Activated B cell treated with CpG ODN at 0.5 μM for 24 hours (primary cell): Measurements from ENCODE around the gene IFFO2. TPM values are rescaled to one million over a fixed set of nuclear protein-coding genes. Genes with fewer than 3 reads are reported as not detected.
"Not testable (repeated sequence)": the region's sequence is repeated elsewhere in the genome, so short reads cannot be mapped to it uniquely, and the experiment has no call there.

ENCODE experiments used
- ATAC-seq: fragments of 200-7000 bp; cut with Tn5 transposase; one replicate; pipeline ENCODE4 v1.10.0; 2021; ENCODE audit warnings: low read depth, mild to moderate bottlenecking, moderate library complexity
- CTCF ChIA-PET: fragments of 350-600 bp; sonication (Branson Sonifier 250); formaldehyde crosslinking; loops from one replicate; lab custom pipeline; 2021; ENCODE audit warnings: antibody characterized with exemption; lab: Charles Lee
- POLR2A ChIA-PET: fragments of 350-600 bp; sonication (Branson Sonifier 250); formaldehyde crosslinking; loops from one replicate; lab custom pipeline; 2021; ENCODE audit warnings: antibody characterized with exemption; lab: Charles Lee
- DNase-seq: peaks from one replicate; pipeline ENCODE4 v3.0.0; 2022
- H3K27ac Mint-ChIP-seq: one replicate; pipeline ENCODE4 v1.8.0; 2020; ENCODE audit warnings: mixed read lengths
- H3K27me3 Mint-ChIP-seq: one replicate; pipeline ENCODE4 v1.8.0; 2021; ENCODE audit warnings: mixed read lengths
- H3K36me3 Mint-ChIP-seq: one replicate; pipeline ENCODE4 v1.8.0; 2021; ENCODE audit warnings: low read depth, mixed read lengths
- H3K4me1 Mint-ChIP-seq: one replicate; pipeline ENCODE4 v1.8.0; 2021; ENCODE audit warnings: mixed read lengths
- H3K4me3 Mint-ChIP-seq: one replicate; pipeline ENCODE4 v1.8.0; 2020; ENCODE audit warnings: mild to moderate bottlenecking, mixed read lengths
- H3K9me3 Mint-ChIP-seq: one replicate; pipeline ENCODE4 v1.8.0; 2020; ENCODE audit warnings: mixed read lengths
- CTCF ChIP-seq: fragments of 200-600 bp; IDR thresholded peaks from one replicate; pipeline ENCODE4 v1.8.0; 2022; ENCODE audit warnings: antibody characterized with exemption, mild to moderate bottlenecking
- intact Hi-C: fragments of 100-400 bp; cut with micrococcal nuclease; formaldehyde crosslinking; loops from one replicate; pipeline ENCODE4 v1.15.1; 2024
- total RNA-seq: library from RNA; stranded (reverse); gene quantifications from 2 replicates; pipeline ENCODE4 v1.2.3, GENCODE V29; 2022

IFFO2 gene
- total RNA-seq, 1 donor from 2014 or later: 13.0 TPM

GRCh38 chr1:18874600-18874999, 81.9 kb downstream of the IFFO2 start:
- ATAC-seq (no peak), DNase-seq (no peak)
- no peak for TF ChIP-seq CTCF
- H3K4me1 Mint-ChIP-seq: no peaks in the 10 kb centered on the region
- CTCF ChIA-PET: interaction anchor here (0.5 to 1.1 kb wide), 3 partner anchors 9 to 274 kb away, joined by 3 to 5 read pairs (median 4); no protein-coding TSS in a partner anchor
- H3K4me3 Mint-ChIP-seq: no peak overlapping the region
- H3K36me3 Mint-ChIP-seq: no peaks in the 10 kb centered on the region
- intact Hi-C loops: no loop called here
- POLR2A ChIA-PET: no interaction called here
- H3K9me3 Mint-ChIP-seq: no peaks in the 10 kb centered on the region
- H3K27me3 Mint-ChIP-seq: no peaks in the 10 kb centered on the region
- no peak overlapping the region for H3K27ac Mint-ChIP-seq

DNA sequence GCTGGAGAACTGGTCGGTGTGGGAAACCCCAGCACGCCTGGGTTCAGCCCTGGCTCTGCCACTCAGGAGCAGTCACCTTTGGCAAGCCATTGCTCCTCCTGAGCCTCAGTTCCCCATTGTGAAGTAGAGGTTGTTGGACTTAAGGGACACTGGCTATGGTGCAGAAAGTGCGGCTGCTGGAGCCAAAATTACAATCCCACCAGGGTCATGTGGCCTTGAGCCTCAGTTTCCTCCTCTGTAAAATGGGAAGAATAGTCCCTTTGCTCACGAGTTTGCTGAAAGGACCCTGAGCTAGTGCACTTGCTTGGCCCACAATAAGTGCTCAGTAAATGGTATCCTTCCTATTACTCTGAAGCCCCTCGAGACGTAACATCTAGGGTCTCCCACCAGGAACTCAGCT, 82.4 kb downstream of the IFFO2 start:
- intact Hi-C loops: no loop called here
- no peak overlapping the region for H3K4me3 Mint-ChIP-seq
- DNase-seq (no peak), ATAC-seq (no peak)
- ChIA-PET CTCF (interaction anchor here (0.5 to 1.1 kb wide), 2 partner anchors 10 to 274 kb away, joined by 3 to 5 read pairs; no protein-coding TSS in a partner anchor), POLR2A (no interaction called here)
- TF ChIP-seq CTCF: no peak
- no peaks in the 10 kb centered on the region for H3K27me3 Mint-ChIP-seq
- H3K36me3 Mint-ChIP-seq: no peaks in the 10 kb centered on the region
- no peaks in the 10 kb centered on the region for H3K4me1 Mint-ChIP-seq
- H3K9me3 Mint-ChIP-seq: no peaks in the 10 kb centered on the region
- no peak overlapping the region for H3K27ac Mint-ChIP-seq

- POLR2A ChIA-PET: no interaction called here
- Mint-ChIP-seq H3K4me3 (no peak overlapping the region), H3K4me1 (no peaks in the 10 kb centered on the region), H3K36me3 (no peaks in the 10 kb centered on the region), H3K9me3 (no peaks in the 10 kb centered on the region), H3K27ac (no peak overlapping the region), H3K27me3 (peaks cover 2% of the 10 kb centered on the region)
- no peak for TF ChIP-seq CTCF
- DNase-seq: no peak
- intact Hi-C loops: no loop called here
- ATAC-seq: no peak
- CTCF ChIA-PET: no interaction called here
Observed at GRCh38 chr1:18872071-18872611, 84.3 kb downstream of the IFFO2 start.

- DNase-seq: no peak
- Mint-ChIP-seq H3K27ac (no peak overlapping the region), H3K36me3 (no peaks in the 10 kb centered on the region), H3K9me3 (no peaks in the 10 kb centered on the region), H3K27me3 (peaks cover 2% of the 10 kb centered on the region), H3K4me3 (no peak overlapping the region), H3K4me1 (no peaks in the 10 kb centered on the region)
- POLR2A ChIA-PET: no interaction called here
- intact Hi-C loops: no loop called here
- TF ChIP-seq CTCF: no peak
- no peak for ATAC-seq
- CTCF ChIA-PET: no interaction called here
Observed at GRCh38 chr1:18871401-18872070, 84.9 kb downstream of the IFFO2 start.

DNA sequence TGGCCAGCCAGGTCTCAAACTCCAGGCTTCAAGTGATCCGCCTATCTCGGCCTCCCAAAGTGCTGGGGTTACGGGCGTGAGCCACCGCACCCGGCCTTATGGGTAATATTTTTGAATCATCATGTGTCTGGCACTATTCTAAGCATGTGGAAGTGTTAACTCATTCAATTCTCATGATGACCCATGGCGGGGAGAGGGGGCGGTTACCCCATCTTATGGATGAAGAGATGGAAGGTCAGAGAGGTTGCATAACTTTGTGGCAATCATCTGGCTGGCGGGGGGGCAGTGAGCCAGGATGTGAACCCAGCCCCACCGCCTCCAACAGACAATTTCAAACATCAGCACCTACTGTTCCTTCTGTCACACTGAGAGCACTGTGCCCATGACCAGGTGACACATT, 85.5 kb downstream of the IFFO2 start:
- Mint-ChIP-seq H3K27ac (no peak overlapping the region), H3K27me3 (peaks cover 2% of the 10 kb centered on the region), H3K9me3 (no peaks in the 10 kb centered on the region), H3K4me1 (no peaks in the 10 kb centered on the region), H3K36me3 (no peaks in the 10 kb centered on the region), H3K4me3 (no peak overlapping the region)
- CTCF ChIA-PET: no interaction called here
- no peak for TF ChIP-seq CTCF
- ATAC-seq (no peak), DNase-seq (no peak)
- intact Hi-C loops: no loop called here
- POLR2A ChIA-PET: no interaction called here

DNA sequence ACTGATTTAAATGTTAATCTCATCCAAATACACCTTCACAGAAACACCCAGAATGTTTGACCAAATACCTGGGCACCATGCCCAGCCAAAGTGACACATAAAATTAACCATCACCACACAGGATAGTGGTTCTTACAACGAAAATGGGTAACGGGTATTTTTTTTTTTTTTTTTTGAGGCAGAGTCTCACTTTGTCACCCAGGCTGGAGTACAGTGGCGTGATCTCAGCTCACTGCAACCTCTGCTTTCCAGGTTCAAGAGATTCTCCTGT, 85.9 kb downstream of the IFFO2 start:
- POLR2A ChIA-PET, H3K27me3 Mint-ChIP-seq, ATAC-seq, H3K4me1 Mint-ChIP-seq, H3K27ac Mint-ChIP-seq, H3K4me3 Mint-ChIP-seq, intact Hi-C loops, H3K9me3 Mint-ChIP-seq, H3K36me3 Mint-ChIP-seq, DNase-seq, CTCF ChIA-PET: not testable (repeated sequence)
